ENCODE results near the gene CADM4. TPM values are rescaled to one million over a fixed set of nuclear protein-coding genes. Genes with fewer than 3 reads are reported as not detected.

The CADM4 gene
- total and polyA plus RNA-seq, 9 of the 15 experiments (the other 6 are each of a cell fraction or from before 2014, with no cell fraction given) = 0.03 to 4.6 (median 1.3) TPM

GRCh38 chr19:43618921-43619261 is 20.8 kb downstream of the CADM4 start (continued):
- TF ChIP-seq BCLAF1 (IDR thresholded peaks at IDR 0.05; ENCODE audit: borderline replicate concordance in 1 of 2, control insufficient read depth in 1 of 2, low read depth in 2 of 2, low read length in 1 of 2) (no peak), ARNT (IDR thresholded peaks at IDR 0.05) (peak in 1 of 2 experiments; percentile 93; a peak in 2 of 4 replicates), ZNF644 (tag; IDR thresholded peaks at IDR 0.05; ENCODE audit: low read depth) (0 out of 2 replicates have a peak, but pooled peaks have one; percentile 27), TAF1 (IDR thresholded peaks at IDR 0.05; ENCODE audit: control insufficient read depth, extremely low read depth, insufficient read depth, low read length, severe bottlenecking) (no peak), RERE (CRISPR knock-in tag; IDR thresholded peaks at IDR 0.05; ENCODE audit: borderline replicate concordance) (no peak), USF2 (CRISPR knock-in tag; IDR thresholded peaks at IDR 0.05) (no peak), ZNF778 (CRISPR knock-in tag; IDR thresholded peaks at IDR 0.05) (no peak), ZNF740 (CRISPR knock-in tag; IDR thresholded peaks at IDR 0.05) (no peak), ZNF740 (tag; IDR thresholded peaks at IDR 0.05) (no peak), STAT6 (CRISPR knock-in tag; IDR thresholded peaks at IDR 0.05) (no peak; the same call in 1 of the 2 replicates), CTBP1 (IDR thresholded peaks at IDR 0.05; ENCODE audit: borderline replicate concordance) (no peak), CC2D1A (IDR thresholded peaks at IDR 0.05) (no peak), HDAC6 (IDR thresholded peaks at IDR 0.05; ENCODE audit: low read depth, low read length) (no peak)
